LoVo (cell line): ENCODE measurements around the gene FANCL.
"Not testable (repeated sequence)": the region's sequence is repeated elsewhere in the genome, so short reads cannot be mapped to it uniquely, and the experiment has no call there.

Source experiments
- DNase-seq: peaks from one replicate; pipeline ENCODE4 v3.0.0-alpha.2; 2016; ENCODE audit warnings: low spot score

The FANCL gene

GRCh38 chr2:58206785-58207184 is 34.3 kb downstream of the FANCL start:
- DNase-seq, result no peak

- DNase-seq, result no peak
Observed at GRCh38 chr2:58204195-58204959, 36.7 kb downstream of the FANCL start.

- no peak for DNase-seq
Observed at GRCh38 chr2:58203018-58203417, 38.1 kb downstream of the FANCL start.

DNA sequence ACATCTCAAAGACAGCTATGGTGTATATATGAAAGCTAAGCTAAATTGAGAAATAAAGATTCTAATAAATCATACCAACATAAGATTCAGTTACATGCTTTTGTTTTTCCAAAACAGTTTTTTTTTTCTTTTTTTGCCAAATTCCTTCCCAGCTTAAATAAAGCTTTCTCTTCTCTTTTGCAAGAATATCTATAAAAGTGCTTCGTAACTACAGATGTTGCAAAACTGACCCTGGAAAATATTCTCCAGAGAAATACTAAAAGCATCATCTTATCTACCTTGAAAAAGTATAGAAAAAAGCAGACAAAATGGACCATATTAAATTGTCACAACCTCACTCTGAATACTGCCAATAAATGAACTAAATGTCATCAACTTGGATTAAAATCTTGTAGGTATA is 38.7 kb downstream of the FANCL start:
- no peak for DNase-seq

GRCh38 chr2:58197894-58198293 is 43.2 kb downstream of the FANCL start:
- DNase-seq, result no peak

DNA sequence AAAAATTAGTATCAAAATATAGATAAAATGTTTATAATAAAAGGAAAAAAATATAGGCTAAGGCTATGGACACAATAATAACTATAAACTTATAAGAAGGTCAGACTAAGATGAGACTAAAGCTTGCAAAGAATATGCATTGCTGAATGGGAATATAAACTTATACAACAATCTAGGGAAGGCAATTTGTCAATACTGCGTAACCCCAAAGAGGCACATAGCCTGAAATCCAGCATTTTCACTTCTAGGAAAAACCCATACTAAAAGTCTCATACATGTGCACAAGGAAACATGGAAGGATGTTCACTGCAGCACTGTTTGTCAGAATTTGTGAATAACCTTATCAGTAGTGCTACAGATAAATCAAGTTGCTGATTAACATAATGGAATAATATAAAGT is 45.5 kb downstream of the FANCL start:
- no peak for DNase-seq

DNA sequence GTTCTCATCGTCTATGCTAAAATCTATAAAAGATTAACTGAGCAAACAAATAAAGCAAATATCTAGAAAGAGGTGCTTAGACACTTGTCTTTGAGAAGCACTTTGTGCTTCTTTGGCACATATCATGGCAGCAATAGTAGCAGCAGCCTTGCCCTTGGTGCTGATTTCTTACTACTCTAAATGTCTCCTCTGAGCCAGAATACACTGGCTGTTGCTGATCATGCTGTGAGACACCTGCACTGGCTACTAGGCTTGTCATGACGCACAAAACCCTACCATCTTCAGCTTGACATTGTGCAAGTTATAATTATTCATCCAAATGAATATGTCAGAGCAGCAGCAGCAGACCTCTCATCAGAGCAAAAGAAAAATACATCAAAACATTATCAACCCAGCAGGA is 46.7 kb downstream of the FANCL start:
- no peak for DNase-seq

DNA sequence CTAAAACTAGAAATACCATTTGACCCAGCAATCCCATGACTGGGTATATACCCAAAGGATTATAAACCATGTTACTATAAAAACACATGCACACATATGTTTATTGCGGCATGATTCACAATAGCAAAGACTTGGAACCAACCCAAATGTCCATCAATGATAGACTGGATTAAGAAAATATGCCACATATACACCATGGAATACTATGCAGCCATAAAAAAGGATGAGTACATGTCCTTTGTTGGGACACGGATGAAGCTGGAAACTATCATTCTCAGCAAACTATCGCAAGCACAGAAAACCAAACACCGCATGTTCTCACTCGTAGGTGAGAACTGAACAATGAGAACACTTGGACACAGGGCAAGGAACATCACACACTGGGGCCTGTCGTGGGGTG is 54.1 kb downstream of the FANCL start:
- not testable (repeated sequence) for DNase-seq

DNA sequence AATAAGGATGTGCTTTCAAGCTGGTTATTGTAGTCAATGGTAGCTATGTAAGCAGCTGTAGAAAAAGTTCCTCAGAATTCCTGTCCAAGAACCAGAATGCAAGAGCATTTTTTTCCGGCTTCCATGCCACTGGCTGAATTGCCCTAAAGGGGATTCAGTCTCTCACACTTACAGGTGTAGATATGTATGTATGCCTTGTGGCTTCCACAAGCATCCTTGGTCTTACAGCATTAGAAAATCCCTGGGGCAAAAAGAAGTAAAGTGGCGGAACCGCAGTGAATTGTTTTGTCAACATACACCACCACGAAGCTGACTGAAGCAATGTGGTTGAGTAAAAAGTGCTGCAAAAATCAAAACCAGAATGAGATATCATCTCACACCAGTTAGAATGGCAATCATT is 54.6 kb downstream of the FANCL start:
- DNase-seq, result no peak

DNA sequence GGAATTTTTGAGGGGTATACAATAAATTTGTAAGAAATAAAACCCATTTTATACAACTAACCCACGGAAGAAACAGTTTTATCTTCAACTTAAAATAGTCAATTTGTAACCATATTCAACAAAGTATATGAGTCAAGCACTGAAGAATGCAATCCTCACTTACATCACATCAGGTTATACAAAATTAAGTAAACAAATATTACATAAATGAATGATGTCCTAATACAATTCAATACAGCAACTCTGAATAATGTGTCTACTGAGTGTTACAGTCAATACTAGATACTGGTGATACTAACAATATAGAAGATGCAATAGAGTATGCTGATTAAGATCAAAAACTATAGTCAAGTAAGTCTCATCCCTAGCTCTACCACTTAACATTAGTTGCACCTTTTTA is 58.6 kb downstream of the FANCL start:
- no peak for DNase-seq

DNA sequence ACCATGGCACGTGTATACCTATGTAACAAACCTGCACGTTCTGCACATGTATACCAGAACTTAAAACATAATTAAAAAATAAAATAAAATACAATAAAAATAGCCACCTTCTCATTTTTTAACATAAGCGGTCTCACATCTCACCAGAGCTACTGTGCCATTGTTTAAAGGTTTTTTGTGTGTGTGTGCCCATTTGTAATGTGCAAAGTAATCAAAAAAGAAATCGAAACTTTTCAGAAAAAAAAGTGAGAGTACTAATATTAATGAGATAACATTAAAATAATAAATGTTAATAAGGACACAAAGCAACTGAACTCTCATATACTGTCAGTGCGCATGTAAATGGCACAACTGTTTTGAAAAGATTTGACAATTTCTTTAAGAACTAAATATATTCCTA is 60.5 kb downstream of the FANCL start:
- DNase-seq, result no peak

- not testable (repeated sequence) for DNase-seq
Observed at GRCh38 chr2:58180175-58180574, 61.0 kb downstream of the FANCL start.

DNA sequence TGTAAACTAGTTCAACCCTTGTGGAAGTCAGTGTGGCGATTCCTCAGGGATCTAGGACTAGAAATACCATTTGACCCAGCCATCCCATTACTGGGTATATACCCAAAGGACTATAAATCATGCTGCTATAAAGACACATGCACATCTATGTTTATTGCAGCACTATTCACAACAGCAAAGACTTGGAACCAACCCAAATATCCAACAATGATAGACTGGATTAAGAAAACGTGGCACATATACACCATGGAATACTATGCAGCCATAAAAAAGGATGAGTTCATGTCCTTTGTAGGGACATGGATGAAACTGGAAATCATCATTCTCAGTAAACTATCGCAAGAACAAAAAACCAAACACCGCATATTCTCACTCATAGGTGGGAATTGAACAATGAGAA is 63.9 kb downstream of the FANCL start:
- not testable (repeated sequence) for DNase-seq

DNA sequence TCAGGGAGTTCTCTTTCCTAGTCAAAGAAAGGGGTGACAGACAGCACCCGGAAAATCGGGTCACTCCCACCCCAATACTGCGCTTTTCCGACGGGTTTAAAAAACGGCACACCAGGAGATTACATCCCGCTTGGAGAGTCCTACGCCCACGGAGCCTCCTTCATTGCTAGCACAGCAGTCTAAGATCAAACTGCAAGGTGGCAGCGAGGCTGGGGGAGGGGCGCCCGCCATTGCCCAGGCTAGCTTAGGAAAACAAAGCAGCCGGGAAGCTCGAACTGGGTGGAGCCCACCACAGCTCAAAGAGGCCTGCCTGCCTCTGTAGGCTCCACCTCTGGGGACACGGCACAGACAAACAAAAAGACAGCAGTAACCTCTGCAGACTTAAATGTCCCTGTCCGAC is 69.3 kb downstream of the FANCL start:
- DNase-seq, result not testable (repeated sequence)

DNA sequence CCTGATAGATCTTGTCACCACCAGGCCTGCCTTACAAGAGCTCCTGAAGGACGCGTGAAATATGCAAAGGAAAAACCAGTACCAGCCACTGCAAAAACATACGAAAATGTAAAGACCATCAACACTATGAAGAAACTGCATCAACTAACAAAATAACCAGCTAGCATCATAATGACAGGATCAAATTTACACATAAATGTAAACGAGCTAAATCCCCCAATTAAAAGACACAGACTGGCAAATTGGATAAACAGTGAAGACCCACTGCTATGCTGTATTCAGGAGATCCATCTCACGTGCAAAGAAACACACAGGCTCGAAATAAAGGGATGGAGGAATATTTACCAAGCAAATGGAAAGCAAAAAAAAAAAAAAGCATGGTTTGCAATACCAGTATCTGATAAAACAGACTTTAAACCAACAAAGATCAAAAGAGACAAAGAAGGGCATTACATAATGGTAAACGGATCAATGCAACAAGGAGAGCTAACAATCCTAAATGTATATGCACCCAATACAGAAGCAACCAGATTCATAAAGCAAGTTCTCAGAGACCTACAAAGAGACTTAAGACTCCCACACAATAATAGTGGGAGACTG is 70.7 kb downstream of the FANCL start:
- DNase-seq, result not testable (repeated sequence)

DNA sequence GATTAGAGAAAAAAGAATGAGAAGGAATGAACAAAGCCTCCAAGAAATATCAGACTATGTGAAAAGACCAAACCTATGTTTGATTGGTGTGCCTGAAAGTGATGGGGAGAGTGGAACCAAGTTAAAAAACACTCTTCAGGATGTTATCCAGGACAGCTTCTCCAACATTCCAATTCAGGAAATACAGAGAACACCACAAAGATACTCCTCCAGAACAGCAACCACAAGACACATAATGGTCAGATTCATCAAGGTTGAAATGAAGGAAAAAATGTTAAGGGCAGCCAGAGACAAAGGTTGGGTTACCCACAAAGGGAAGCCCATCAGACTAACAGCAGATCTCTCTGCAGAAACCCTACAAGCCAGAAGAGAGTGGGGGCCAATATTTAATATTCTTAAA is 71.3 kb downstream of the FANCL start:
- DNase-seq, result not testable (repeated sequence)

GRCh38 chr2:58168130-58168529 is 73.0 kb downstream of the FANCL start:
- not testable (repeated sequence) for DNase-seq

DNA sequence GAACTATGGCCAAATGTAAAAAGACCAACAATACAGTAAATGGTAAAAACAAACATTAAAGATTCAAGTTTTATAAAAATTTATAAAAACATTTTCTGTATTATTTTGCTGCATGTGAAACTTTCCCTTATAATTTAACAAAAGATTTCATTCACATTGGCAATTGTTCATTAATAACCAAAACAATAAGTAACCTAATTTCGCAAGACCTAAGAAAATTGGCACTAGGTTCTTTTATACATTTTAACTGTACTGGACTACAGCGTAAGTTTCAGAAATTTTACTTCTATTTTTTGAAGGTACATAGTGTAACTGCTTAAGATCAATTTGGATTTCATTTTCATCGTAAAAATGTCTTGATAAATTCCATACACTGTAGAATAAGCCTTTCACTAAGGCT is 77.2 kb downstream of the FANCL start:
- no peak for DNase-seq

DNA sequence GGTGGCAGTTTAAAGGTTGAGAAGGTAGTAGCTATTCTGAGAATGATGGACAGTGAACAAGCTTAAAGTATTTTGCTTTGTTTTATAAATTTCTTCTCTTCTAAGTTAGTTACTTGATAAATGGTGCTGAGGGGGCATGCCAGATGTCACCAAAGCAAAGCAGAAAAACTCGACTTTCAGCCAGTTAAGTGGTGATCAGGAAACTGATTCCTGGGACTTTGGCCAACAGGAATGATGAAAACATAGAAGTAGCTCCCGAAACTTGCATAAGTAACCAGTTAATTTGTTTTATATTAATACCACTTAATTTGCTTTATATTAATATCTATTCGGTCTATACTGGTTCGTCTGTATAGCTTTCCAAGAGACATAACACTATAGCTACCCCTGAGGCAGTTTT is 82.6 kb downstream of the FANCL start:
- DNase-seq, result no peak

DNA sequence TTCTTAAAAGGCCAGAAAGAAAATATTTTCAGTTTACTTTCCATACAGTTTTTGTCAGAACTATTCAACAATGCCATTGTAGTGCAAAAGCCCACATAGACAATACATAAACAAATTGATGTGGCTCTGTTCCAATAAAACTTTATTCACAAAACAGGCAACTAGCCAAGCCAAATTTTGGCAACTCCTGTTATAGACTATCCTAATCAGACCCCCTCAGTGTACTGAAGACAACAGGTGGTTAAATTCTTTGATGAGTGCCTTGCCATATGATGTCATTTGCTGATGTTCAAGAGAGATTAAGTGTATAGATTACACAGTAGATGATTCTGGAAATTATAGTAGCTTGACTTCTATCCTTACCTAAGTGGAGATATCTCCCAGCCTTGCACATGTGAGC is 83.4 kb downstream of the FANCL start:
- DNase-seq, result no peak

GRCh38 chr2:58156780-58157179 is 84.3 kb downstream of the FANCL start:
- no peak for DNase-seq

DNA sequence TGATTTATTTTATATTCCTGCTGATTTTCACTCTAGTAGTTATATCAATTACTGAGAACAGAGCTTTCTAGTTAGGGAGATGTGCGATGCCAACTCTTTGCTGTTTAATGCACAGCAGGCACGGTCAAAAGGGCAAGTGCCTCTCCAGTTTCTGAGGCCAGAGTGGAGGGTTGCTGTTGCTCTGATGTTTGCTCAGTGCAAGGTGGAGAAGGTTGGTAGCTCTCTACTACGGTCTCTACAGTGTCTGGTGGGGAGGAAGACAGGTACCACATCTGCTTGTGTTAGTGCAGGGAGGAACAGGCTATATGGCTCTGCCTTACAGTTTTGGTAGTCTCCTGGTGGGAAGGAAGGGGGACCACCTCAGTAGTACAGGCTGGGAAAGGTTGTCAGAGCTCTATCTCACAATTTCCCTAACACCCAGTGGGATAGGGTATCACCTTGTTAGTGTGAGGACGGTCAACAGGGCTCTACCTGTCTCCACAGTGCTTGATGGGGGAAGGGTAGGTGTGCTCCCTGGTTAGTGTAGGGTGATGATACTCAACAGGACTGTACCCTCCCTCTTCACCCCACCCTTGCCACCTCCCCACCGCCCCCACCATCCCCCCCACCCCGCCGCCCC is 85.9 kb downstream of the FANCL start:
- no peak for DNase-seq

DNA sequence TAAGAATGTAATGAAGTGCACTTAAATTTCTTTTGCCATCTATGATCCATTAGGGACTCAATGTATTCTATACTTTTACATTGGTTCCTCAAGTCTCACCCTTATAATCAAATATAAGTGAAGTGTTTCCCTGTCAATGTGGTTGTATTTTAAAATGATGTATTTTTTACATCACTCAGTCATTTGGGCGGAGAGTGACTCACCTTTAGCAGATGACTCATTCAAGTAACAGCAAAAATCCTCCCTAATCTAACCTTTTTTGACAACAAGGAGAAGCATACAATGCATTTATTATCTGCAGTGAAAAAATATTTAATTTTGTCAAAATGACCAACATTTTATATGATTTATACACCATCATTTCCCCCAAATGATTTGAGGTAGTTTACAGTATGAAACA is 94.4 kb downstream of the FANCL start:
- DNase-seq, result peak; percentile 11

DNA sequence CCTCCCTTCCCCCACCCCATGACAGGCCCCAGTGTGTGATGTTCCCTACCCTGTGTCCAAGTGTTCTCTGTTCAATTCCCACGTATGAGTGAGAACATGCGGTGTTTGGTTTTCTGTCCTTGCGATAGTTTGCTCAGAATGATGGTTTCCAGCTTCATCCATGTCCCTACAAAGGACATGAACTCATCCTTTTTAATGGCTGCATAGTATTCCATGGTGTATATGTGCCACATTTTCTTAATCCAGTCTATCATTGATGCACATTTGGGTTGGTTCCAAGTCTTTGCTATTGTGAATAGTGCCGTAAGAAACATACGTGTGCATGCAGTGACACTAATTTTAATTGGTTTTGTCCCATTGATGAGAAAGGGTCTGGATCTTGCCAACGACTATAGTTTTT is 95.4 kb downstream of the FANCL start:
- not testable (repeated sequence) for DNase-seq
